Stimulated activated CD4-positive, alpha-beta T cell treated with anti-CD3 and anti-CD28 coated beads, Interleukin-12 subunit alpha, Interleukin-12 subunit beta, amount 100 ng/mL, for 24 hours (primary cell): ENCODE results near the gene TM9SF4.

Experiments used
- DNase-seq, 2 experiments: peaks; one replicate each; pipeline ENCODE4 v3.0.0-alpha.2; 2020; ENCODE audit warnings: low read depth in 2 of 2

The TM9SF4 gene

DNA sequence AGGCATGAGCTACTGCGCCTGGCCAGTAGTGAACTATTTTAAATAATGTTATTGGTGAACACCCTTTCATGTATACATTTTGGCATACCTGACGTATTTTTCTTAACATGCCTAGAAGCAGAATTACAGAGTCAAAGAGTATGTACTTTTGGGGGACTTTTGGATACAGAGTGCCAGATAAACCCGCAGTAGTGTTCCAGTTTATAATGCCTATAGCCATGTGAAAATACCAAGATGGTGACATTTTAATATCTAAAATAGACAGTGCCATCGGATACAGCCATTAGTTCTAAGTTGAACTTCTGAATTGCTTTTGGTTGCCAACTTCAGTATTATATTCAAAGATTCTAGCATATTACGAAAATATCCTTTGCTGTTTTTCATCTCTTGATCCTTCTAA is 20.3 kb downstream of the TM9SF4 start:
- no peak for DNase-seq

DNA sequence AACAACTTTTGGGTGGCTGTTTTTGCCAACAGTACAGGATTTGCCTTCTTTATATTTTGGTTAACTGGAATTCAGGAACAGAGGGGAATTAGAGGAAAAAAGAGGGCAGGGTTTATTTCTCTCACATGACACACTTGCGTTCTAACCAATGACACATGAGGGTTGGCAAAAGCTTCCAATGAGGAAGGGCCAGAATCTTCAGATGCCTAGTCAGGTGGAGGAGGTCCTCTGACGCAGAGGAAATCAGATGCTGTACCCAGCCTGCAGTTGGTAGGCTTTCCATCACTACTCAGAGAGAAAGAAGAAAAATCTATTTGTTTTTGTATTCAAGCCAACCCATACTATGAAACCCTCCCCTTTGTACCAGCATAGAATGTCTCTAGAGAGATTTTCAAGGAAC is 20.8 kb downstream of the TM9SF4 start:
- DNase-seq: no peak

DNA sequence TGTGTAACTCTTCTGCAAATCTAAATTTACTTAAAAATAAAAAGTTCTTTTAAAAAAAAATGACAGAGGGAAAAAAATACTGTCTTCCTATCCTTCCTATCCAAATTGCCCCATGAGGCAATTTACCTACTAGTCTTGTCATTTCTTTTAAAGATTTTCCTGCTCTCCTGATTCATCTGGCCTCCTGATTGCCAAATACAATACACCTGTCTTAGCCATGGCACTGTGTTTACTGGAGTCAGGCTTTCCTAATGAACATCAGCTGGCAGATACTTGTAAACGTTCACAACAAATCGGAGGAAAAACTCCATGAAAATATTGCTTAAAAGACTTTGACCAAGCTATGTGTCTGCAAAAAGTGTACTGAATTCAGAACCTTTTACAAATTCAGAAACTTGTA is 21.5 kb downstream of the TM9SF4 start:
- no peak for DNase-seq

DNA sequence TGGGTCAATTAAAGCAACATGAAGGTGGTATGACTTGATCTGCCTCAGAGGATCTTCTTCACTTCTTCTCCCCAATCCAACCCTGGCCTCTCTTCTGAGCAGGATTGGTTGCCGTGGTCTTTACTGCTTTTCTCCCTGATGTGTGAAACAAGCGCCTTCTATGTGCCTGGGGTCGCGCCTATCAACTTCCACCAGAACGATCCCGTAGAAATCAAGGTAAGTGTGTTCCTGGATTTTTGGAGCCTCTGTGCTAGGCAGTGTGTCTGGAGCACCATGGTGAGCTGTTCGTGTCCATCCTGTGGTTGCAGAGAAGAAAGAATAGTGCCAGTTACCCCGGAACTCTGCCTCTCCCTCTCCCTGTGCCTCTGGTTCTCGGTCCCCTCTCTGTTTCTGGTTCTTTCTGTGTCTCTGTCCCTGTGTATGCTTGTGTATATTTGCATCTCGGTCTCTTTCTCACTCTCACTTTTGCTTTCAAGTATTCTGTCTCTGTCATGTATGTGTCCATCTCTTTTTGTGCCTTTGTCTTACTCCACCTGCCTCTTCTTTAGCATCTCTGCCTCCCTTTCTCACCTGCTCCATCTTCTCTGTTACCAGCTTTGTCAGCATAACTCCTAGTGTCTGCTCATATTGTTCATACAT is 23.5 kb downstream of the TM9SF4 start:
- DNase-seq: no peak

DNA sequence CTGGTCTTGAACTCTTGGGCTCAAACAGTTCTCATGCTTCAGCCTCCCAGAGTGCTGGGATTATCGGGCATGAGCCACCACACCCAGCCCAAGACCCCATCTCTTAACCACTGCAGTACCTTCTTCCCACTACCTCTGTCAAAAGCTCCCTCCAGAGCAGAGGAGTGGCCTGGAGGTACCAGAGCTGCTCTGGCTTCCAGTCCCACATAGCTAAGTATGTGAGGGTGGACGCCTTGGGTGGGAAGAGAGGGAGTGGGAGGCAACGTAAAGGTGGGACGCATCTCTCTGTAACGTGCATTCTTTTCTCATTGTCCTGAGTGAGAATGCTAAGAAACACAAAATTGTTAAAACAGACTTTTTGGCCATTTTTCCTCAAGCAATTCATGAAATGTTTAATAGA is 24.5 kb downstream of the TM9SF4 start:
- DNase-seq: no peak

DNA sequence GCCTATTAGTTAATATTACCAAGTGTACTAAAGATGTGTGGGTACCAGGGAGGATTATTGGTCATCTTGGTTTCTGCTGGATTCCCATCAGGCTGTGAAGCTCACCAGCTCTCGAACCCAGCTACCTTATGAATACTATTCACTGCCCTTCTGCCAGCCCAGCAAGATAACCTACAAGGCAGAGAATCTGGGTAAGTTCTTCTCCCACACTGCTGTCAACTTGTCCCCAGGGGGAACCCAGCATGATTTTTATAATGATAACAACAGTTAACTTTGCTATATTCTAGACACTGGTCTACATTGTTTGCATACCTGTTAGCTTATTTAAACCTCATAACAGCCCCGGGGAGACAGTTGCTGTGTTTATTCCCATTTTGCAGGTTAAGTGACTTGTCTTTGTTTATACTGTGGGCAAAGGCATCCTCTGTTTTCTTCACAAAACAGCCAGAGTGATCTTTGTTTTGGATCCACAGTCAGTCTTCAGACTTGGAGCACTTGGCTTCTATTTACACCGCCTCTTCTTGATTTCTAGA is 26.5 kb downstream of the TM9SF4 start:
- DNase-seq: no peak

DNA sequence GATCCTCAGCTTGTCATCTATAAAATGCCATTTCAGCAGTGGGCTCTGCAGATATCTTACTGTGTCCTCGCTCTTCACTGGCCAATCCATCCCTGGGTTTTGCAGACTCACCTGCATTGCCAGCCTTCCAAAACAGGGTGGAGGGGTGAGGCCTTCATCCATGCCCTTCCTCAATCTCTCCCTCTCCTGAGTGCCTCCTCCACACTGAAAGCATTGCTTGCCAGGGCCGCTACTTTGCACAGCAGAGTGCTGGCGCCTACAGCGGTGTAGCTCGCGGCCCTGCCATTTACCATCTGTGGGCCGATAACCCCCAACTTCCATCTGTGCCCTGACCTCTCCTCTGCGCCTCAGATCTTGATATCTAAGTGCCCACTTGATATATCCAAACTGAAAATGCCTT is 29.4 kb downstream of the TM9SF4 start:
- DNase-seq: no peak

DNA sequence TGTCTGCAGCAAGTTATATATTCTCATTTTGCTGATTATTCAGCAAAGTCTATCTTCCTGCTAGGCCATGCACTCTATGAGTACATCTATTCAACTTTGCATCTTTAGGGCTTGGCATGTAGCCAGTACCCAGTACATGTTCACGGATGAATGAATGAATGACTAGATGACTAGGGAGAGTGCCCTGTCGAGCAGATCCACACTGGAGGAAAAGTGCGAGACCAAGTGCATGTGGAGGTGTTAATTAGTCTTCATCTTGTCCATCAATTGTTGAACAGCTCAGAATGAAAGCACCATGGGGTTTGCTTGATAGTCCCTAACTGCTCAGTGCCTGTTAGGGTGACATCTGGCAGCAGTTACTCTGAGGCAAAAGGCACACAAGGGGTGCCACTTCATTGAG is 30.4 kb downstream of the TM9SF4 start:
- no peak for DNase-seq

DNA sequence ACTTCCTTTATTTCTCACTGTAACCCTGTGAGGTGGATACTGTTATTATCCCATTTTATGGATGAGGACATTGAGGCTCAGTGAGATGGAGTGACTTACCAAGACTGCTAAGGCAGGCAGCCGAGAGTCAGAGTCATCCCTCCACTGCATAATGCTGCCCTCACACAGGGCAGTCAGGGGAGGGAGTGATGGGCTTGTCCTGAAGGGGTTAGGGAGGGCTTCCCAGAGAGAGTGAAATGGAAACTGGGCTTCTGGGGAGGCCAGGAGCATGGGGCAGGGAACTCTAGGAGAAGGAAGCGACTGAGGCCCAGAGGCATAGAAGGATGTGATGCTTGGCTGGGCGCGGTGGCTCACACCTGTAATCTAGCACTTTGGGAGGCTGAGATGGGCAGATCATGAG is 31.1 kb downstream of the TM9SF4 start:
- DNase-seq: no peak

DNA sequence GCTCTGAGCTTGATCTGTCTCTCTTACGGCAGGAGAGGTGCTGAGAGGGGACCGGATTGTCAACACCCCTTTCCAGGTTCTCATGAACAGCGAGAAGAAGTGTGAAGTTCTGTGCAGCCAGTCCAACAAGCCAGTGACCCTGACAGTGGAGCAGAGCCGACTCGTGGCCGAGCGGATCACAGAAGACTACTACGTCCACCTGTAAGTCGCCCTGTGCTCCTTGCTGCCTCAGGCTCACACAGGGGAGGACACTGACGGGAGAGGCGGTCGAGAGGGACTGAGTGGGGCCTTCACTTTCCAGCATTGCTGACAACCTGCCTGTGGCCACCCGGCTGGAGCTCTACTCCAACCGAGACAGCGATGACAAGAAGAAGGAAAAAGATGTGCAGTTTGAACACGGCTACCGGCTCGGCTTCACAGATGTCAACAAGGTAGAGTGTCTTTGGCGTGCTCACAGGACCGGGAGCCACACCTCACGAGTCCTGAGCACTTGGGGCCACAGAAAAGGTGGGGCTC is 32.0 kb downstream of the TM9SF4 start:
- no peak for DNase-seq

DNA sequence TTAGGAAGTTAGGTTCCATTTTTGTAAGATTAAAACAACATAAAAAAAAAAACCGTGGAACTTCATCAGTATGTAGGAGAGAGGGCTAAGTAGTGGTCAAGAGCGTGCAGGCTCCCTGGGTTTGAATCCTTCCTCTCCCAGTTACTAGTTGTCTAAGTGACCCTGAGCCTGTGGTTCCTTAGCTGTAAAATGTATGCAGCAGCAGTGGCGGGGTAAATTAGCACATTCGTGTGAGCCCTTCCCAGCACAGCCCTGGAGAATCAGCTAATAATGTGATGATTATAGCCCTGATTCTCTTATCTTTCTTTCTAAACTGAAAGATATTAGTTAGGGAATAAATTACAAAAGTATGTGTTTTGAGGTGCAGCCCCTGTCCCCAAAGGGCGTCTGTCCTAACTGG is 32.6 kb downstream of the TM9SF4 start:
- no peak for DNase-seq

DNA sequence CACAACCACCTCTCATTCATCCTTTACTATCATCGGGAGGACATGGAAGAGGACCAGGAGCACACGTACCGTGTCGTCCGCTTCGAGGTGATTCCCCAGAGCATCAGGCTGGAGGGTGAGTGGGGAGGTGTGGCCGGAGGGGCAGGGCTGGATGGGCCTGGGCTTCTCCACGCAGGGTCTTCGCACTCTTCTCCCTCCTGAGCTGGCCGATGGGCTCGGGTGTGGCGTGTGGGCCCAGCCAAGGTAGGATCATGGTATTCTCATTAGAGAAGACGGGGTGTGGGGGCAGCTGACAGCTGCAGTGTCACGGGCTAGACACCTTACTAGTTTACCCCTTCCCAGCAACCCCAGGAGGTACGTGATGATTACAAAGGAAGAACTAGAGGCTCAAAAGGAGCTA is 33.5 kb downstream of the TM9SF4 start:
- DNase-seq: no peak

DNA sequence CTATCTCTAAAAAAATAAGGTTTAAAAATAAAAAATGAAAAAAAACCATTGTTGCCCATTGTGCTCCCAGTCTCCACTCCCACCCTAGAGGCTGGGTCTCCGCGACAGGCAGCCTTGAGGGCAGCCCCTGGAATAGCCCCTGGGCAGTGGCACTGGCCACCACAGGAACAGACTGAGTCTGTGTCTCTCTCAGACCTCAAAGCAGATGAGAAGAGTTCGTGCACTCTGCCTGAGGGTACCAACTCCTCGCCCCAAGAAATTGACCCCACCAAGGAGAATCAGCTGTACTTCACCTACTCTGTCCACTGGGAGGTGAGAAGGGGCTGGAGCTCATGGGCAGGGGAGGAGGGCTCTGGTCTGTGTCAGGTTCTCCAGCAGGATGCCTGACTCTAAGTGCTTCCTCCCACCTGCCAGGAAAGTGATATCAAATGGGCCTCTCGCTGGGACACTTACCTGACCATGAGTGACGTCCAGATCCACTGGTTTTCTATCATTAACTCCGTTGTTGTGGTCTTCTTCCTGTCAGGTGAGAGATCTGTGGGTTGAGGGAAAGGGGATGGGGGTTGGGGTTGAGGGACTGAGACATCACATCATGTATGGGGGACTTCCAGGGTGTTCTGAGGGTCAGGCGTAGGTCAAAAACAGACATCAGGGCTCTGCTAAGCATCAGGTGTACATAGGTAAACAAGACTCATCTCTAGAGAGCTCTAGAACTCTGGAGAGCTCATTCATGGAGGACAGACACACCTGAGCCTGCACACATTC is 35.6 kb downstream of the TM9SF4 start:
- no peak for DNase-seq

DNA sequence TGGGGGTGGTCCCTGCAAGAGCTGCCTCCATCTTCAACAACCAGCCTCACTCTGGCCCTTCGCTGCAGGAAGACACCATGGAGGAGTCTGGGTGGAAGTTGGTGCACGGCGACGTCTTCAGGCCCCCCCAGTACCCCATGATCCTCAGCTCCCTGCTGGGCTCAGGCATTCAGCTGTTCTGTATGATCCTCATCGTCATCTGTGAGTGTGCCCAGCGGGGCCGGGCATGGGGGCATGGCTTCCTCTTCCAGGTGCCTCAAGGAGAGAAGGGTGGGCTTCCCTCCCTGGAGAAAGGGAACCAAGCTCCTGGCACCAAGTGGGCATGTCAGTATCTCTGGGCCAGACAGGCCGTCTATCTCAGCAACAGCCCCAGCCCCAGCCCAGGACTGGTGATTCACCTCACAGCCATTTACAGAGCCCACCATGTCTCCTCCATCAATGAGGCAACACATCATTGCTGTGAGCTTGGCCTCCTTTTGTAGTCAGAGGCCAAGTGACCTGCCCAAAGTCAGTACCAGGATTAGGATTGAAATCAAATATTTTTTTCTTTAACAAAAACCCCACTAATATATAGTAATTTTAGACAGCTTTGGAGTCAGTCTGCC is 40.2 kb downstream of the TM9SF4 start:
- DNase-seq: no peak

DNA sequence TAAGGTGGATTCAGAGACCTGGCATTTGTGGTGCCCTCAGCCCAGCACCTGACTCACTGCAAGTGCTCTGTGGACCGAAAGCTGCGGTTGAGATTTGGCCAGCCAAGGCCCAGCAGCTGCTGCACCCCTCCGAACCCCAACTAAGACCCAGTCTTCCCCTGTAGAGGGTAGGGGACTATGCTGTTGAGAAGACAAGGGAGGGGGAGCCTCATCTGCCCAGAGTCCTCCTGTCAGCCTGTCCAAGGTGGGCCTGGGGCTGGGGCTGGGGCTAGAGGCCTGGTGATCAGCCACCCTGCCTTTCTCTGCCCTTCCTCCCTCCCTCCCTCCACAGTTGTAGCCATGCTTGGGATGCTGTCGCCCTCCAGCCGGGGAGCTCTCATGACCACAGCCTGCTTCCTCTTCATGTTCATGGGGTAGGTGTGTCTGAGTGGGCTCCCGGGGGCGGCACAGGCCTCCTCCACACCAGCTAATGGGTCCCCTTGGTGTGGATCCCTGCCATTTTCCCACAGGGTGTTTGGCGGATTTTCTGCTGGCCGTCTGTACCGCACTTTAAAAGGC is 40.9 kb downstream of the TM9SF4 start:
- no peak for DNase-seq

DNA sequence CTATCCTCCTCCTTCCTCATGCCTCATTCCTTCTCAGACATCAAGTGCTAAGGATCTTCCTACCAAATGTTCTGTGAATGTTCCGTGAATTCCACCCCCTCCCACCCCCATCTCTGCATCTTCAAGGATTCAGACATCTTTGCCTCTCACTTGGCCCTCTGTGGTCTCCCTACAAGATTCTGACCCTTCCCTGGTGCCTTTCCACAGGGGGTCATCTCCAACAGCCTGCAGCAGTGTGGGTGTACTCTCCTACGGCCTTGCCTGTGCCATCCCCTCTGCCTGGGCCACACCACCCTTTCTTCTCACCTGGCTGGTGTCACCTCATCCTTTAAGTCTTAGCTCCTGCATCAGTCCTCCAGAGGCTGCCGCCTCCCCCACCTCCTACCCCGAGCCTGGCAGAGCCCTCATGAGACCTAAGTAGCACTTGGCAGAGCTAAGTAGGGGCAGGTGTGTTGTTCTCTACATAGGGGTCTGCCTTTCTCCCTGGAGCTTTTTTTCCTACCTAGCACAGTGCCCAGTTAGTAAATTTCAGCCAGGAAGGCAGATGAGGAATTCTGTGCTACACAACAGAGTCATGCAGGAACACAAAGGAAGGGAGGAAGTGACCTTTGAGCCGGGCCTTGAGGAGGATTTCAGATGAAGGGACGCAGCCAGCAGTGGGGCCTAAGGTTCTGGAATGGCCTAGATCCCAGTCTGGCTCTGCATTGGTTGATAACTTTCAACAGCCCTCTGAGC is 43.1 kb downstream of the TM9SF4 start:
- DNase-seq: no peak

DNA sequence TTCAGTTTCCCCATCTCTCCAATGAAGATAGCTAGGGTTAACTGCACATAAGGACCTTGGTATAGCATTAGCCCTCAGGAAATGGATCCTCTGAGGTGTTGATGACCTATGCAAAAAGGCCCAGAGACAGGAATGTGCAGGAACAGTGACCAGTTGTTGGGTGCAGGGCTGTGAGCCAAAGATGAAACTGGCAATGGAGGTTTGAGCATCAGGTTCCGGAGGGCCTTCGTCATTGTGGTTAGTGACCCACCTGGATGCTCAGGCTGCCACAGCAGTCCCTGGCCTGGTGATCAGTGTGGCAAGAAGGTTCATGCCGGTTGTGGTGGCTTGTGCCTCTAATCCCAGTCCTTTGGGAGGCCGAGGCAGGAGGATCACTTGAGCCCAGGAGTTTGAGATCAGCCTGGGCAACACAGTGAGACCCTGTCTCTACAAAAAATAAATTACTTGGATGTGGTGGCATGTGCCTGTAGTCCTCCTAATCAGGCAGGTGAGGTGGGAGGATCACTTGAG is 43.7 kb downstream of the TM9SF4 start:
- DNase-seq: no peak

DNA sequence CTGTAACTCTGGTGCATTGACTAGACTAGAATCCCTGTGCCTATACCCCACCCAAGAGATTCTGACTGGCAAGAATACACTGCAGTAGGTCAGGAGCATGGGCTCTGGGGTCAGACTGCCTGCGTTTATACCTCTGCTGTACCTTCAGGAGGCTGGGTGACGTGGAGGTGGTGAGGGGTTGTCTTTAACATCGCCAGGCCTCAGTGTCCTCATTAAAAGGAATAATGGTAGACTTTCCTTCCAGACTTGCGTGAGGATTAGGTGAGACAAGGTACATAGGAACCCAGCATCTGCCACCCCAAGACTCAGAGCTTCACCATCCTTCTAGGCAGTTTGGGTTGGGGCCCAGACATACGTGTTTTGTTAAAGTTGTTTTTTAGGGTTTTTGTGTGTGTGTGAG is 44.3 kb downstream of the TM9SF4 start:
- DNase-seq: no peak

DNA sequence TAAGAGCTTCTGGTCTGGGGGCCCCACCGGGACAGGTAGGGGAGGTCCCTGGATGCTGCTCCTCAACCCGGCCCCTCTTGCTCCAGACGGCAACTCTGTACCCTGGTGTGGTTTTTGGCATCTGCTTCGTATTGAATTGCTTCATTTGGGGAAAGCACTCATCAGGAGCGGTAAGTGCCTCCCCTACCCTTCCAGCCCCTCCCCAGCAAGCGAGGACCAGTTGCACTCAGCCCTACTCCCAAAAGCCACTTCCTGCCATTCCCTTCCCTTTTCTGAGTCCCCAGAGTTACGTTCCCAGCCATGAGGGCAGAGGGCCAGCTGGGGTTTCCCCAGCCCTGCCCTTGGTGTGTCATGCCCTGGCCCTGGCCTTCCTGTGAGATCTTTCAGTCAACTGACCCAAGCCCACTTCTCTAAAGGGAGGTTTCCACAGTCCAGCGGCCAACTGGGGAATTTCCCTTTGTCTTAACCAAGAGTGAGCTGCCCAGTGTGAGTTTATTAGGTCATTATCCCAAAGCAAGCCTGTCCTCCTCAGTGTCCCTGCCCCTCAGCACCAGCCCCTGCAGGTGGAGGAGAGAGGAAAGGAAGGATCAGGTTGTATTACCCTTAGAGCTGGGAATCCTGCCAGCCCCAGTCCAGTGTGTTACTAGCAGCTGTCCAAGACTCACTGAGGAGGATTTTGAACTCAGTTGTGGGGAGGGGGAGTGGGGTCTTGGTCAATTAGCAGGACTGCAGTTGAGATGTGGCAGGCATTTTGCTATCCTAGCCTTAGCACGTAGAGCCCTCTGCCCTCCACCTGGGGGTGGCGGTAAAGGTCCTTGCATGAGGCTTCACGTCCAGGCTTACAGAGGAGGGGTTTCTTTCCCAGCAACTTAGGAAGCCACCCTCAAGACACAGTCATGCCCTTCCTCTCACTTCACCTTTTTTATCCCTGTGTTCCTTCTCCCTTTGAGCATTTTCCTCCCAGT is 45.8 kb downstream of the TM9SF4 start:
- no peak for DNase-seq

DNA sequence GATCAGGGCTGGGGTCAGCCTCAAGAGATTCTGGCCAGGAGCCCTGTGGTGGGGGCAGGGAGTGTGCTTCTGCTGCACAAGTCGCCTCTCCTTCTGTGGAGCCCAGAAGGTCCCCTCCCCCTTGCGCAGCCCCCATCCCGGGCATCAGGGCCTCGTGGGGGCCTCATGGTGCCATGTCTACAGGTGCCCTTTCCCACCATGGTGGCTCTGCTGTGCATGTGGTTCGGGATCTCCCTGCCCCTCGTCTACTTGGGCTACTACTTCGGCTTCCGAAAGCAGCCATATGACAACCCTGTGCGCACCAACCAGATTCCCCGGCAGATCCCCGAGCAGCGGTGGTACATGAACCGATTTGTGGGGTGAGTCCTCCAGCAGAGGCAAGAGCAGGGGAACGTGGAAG is 48.1 kb downstream of the TM9SF4 start:
- no peak for DNase-seq
